HUDEP-2 (cell line): Measurements from ENCODE around the gene PPP6R2.
"Not testable (repeated sequence)": the region's sequence is repeated elsewhere in the genome, so short reads cannot be mapped to it uniquely, and the experiment has no call there.

Source experiments
- DNase-seq, 76 experiments: peaks; one replicate each; lab custom pipeline; 2025; ENCODE audit not compliant: unreplicated experiment in 76 of 76; lab: John Stamatoyannopoulos, UW

The PPP6R2 gene

GRCh38 chr22:50315289-50316113, 27.6 kb upstream of the PPP6R2 start:
- no peak for DNase-seq

GRCh38 chr22:50316114-50317065, 26.7 kb upstream of the PPP6R2 start:
- DNase-seq, result no peak

GRCh38 chr22:50317178-50317577, 25.9 kb upstream of the PPP6R2 start:
- DNase-seq, result no peak

- no peak for DNase-seq
Measured at GRCh38 chr22:50317674-50318073, 25.5 kb upstream of the PPP6R2 start.

GRCh38 chr22:50318356-50318697, 24.8 kb upstream of the PPP6R2 start:
- DNase-seq, result no peak

- peak in 1 of 76 experiments; percentile 13 for DNase-seq
Measured at GRCh38 chr22:50318698-50319411, 24.3 kb upstream of the PPP6R2 start.

GRCh38 chr22:50319503-50319951, 23.6 kb upstream of the PPP6R2 start:
- no peak for DNase-seq

GRCh38 chr22:50320116-50320515, 23.0 kb upstream of the PPP6R2 start:
- DNase-seq, result no peak

- DNase-seq, result no peak
Measured at GRCh38 chr22:50320671-50321325, 22.3 kb upstream of the PPP6R2 start.

GRCh38 chr22:50322382-50323104, 20.6 kb upstream of the PPP6R2 start:
- peak in 6 of 76 experiments; percentile 3 to 28 (median 12) for DNase-seq

GRCh38 chr22:50323900-50324299, 19.2 kb upstream of the PPP6R2 start:
- no peak for DNase-seq

- DNase-seq, result no peak
Measured at GRCh38 chr22:50325444-50326224, 17.5 kb upstream of the PPP6R2 start.

- DNase-seq, result no peak
Measured at GRCh38 chr22:50326225-50326955, 16.7 kb upstream of the PPP6R2 start.

GRCh38 chr22:50326956-50327710, 16.0 kb upstream of the PPP6R2 start, which contains the start of gene DENND6B:
Gene DENND6B, minus strand, starts transcription at chr22:50327012. Its CDS starts 24 bp downstream, at chr22:50326988.
- DNase-seq, result peak in 60 of 76 experiments; percentile 18 to 78 (median 60)

- no peak for DNase-seq
Measured at GRCh38 chr22:50327711-50328019, 15.5 kb upstream of the PPP6R2 start.

- no peak for DNase-seq
Measured at GRCh38 chr22:50329236-50329635, 13.9 kb upstream of the PPP6R2 start.

GRCh38 chr22:50334433-50334832, 8.7 kb upstream of the PPP6R2 start:
- DNase-seq, result not testable (repeated sequence)
